ENCODE results near the gene AAGAB.

DNA sequence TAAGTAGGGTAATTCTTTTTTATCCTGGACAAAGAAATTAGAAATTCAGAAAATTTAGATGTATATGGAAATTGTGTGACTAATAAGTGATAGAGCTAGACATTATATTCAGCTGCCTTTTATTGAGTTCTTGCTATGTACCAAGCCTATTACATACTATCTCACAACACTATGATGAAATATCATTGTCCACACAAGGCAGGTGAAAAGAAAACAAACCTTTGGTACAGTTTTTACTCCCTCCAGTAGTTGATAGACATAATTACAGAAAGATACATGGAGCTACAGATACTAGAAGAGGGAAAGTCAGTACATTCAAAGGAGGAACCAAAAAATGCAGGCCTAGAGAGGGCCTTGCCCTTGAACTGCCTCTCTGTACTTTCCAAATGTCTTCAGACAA, 4.9 kb upstream of the AAGAB start:
- TF ChIP-seq YY1 (IDR thresholded peaks at IDR 0.05; ENCODE audit: insufficient read depth, insufficient read length) (no peak), ZNF274 (IDR thresholded peaks at IDR 0.05; ENCODE audit: low read depth, low read length) (no peak), SUZ12 (IDR thresholded peaks at IDR 0.05; ENCODE audit: extremely low read depth, insufficient read depth, insufficient read length) (no peak)

Data from NT2/D1 (cell line).